Cardiac muscle cell (in vitro differentiated cells and primary cell): Measurements from ENCODE around the gene CHRD. TPM values are rescaled to one million over a fixed set of nuclear protein-coding genes. Genes with fewer than 3 reads are reported as not detected.

Source experiments
- DNase-seq, 2 donors: peaks; one replicate each; pipeline versions ENCODE4 v3.0.0 to v3.0.0-alpha.2; 2010 to 2017; ENCODE audit warnings: low read depth in 1 of 2, low spot score in 1 of 2
- H3K27ac ChIP-seq: fragments of 200-600 bp; sonication (generic); 2 replicates; pipeline ENCODE4 v1.5.1; 2016
- H3K27me3 ChIP-seq: fragments of 200-600 bp; sonication (generic); 2 replicates; pipeline ENCODE4 v1.6.0; 2016; ENCODE audit warnings: control low read depth
- H3K36me3 ChIP-seq: fragments of 200-600 bp; sonication (generic); 2 replicates; pipeline ENCODE4 v1.5.1; 2016; ENCODE audit warnings: control low read depth
- H3K4me1 ChIP-seq: fragments of 200-600 bp; sonication (generic); 2 replicates; pipeline ENCODE4 v1.8.1; 2017; ENCODE audit warnings: low read depth, mild to moderate bottlenecking, mixed run types
- H3K4me3 ChIP-seq: fragments of 200-600 bp; sonication (generic); 2 replicates; pipeline ENCODE4 v1.5.1; 2016; ENCODE audit warnings: mild to moderate bottlenecking
- H3K9me3 ChIP-seq: fragments of 200-600 bp; sonication (generic); 2 replicates; pipeline ENCODE4 v1.5.1; 2017; ENCODE audit warnings: low read depth, mild to moderate bottlenecking, control low read depth
- CTCF ChIP-seq: IDR thresholded peaks from 2 replicates; pipeline ENCODE4 v1.5.1; 2012; ENCODE audit warnings: low read depth, mild to moderate bottlenecking, low read length
- polyA plus RNA-seq: library from polyadenylated mRNA; unstranded; fragments of >200 nt; fragmentation: Nextera tagmentation; extraction: Ambion mirVana; gene quantifications from 2 replicates; pipeline ENCODE4 v1.2.1, GENCODE V29; 2016
- total RNA-seq: library from RNA; depleted of rRNA; stranded (reverse); fragments of >200 nt; gene quantifications from 2 replicates; pipeline ENCODE4 v1.2.3, GENCODE V29; 2016

The CHRD gene
- total RNA-seq = 16.0 and 33.0 TPM in 2 replicates
- polyA plus RNA-seq = 10.8 and 20.4 TPM in 2 replicates

GRCh38 chr3:184379358-184380184 is at the start of gene CHRD:
Gene CHRD, plus strand, starts transcription at chr3:184380054. Its CDS starts 265 bp downstream, at chr3:184380319.
- Histone ChIP-seq H3K4me3 (peak within 1 kb of the TSS; percentile 61), H3K27me3 (peaks cover 14% of the 10 kb centered on the region), H3K27ac (no peak within 1 kb of the TSS), H3K36me3 (no peaks in the 10 kb centered on the region), H3K4me1 (peaks cover 5% of the 10 kb centered on the region), H3K9me3 (no peaks in the 10 kb centered on the region)
- TF ChIP-seq CTCF = no peak
- DNase-seq = peak in 1 of 2 donors; percentile 37

GRCh38 chr3:184332370-184333090 is 47.3 kb upstream of the CHRD start:
- no peaks in the 10 kb centered on the region for H3K9me3 ChIP-seq
- no peak for TF ChIP-seq CTCF
- no peak overlapping the region for H3K4me3 ChIP-seq
- no peaks in the 10 kb centered on the region for H3K4me1 ChIP-seq
- H3K27ac ChIP-seq = peak overlapping the region; percentile 50
- no peaks in the 10 kb centered on the region for H3K27me3 ChIP-seq
- peak in 1 of 2 donors; percentile 87 for DNase-seq
- peaks cover 65% of the 10 kb centered on the region for H3K36me3 ChIP-seq

- no peak for TF ChIP-seq CTCF
- Histone ChIP-seq H3K4me3 (no peak overlapping the region), H3K27me3 (no peaks in the 10 kb centered on the region), H3K36me3 (peaks cover 58% of the 10 kb centered on the region), H3K9me3 (no peaks in the 10 kb centered on the region), H3K4me1 (no peaks in the 10 kb centered on the region), H3K27ac (peak overlapping the region; percentile 12)
- no peak for DNase-seq
These were observed 46.7 kb upstream of the CHRD start for GRCh38 chr3:184333190-184333589.

DNA sequence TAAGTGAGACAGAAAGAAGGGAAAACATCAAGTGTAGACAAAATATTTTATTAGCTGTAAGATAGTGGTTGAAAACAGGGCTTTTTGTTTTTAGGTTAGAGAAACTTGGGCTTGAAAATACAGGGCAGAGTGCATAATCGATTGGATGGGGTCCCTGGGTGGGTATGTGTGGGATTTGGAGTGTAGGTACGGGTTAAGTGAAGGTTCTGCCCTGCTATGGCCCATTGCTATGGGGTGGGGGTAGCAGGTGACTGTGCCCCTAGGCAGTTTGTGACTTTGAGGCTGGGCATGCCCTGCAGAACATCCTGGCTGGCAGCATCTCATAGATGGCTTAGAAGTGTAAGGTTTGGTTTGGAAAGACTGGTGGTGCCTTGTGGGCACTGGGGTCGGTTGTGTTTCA is 46.2 kb upstream of the CHRD start:
- Histone ChIP-seq H3K9me3 (no peaks in the 10 kb centered on the region), H3K27ac (peak overlapping the region; percentile 12), H3K36me3 (peaks cover 53% of the 10 kb centered on the region), H3K27me3 (no peaks in the 10 kb centered on the region), H3K4me1 (peaks cover under 1% of the 10 kb centered on the region), H3K4me3 (no peak overlapping the region)
- TF ChIP-seq CTCF = no peak
- no peak for DNase-seq

GRCh38 chr3:184334470-184335158 is 45.2 kb upstream of the CHRD start:
- DNase-seq = no peak
- H3K9me3 ChIP-seq = no peaks in the 10 kb centered on the region
- no peak for TF ChIP-seq CTCF
- no peak overlapping the region for H3K4me3 ChIP-seq
- H3K36me3 ChIP-seq = peaks cover 44% of the 10 kb centered on the region
- H3K4me1 ChIP-seq = peaks cover 5% of the 10 kb centered on the region
- H3K27ac ChIP-seq = peak overlapping the region; percentile 93
- no peaks in the 10 kb centered on the region for H3K27me3 ChIP-seq
